Thyroid gland (tissue), 4 donors: ENCODE measurements around the gene KCNK18. TPM values are rescaled to one million over a fixed set of nuclear protein-coding genes. Genes with fewer than 3 reads are reported as not detected.
A peak's percentile ranks its signal among the peaks of the same experiment; 100 is the strongest.

Experiments used
- DNase-seq, 2 donors: peaks; one replicate each; pipeline ENCODE4 v3.0.0-alpha.2; 2019
- H3K27ac ChIP-seq, 3 donors: fragments of 200-600 bp; sonication (generic); 1 replicate in 2 of 3; 2 replicates in 1 of 3; pipeline ENCODE4 v1.5.1; 2016 to 2019; ENCODE audit warnings: mild to moderate bottlenecking in 1 of 3, moderate library complexity in 1 of 3
- H3K27me3 ChIP-seq: fragments of 200-600 bp; sonication (generic); one replicate; pipeline ENCODE4 v1.5.1; 2019
- H3K36me3 ChIP-seq, 2 donors: fragments of 200-600 bp; sonication (generic); one replicate each; pipeline ENCODE4 v1.5.1; 2016 to 2019
- H3K4me1 ChIP-seq, 2 donors: fragments of 200-600 bp; sonication (generic); one replicate each; pipeline ENCODE4 v1.5.1; 2017 to 2019
- H3K4me3 ChIP-seq, 3 donors: fragments of 200-600 bp; sonication (generic); replicated peaks in 1 of 3; 1 replicate in 2 of 3; 2 replicates in 1 of 3; pipeline ENCODE4 v1.5.1; 2016; ENCODE audit warnings: mild to moderate bottlenecking in 1 of 3
- H3K9me3 ChIP-seq: fragments of 200-600 bp; sonication (generic); one replicate; pipeline ENCODE4 v1.5.1; 2017
- POLR2A ChIP-seq, 2 donors: fragments of 450-650 bp; IDR thresholded peaks; one replicate each; pipeline ENCODE4 v1.6.1; 2017; ENCODE audit warnings: antibody characterized with exemption in 2 of 2, mild to moderate bottlenecking in 2 of 2, moderate library complexity in 1 of 2
- WGBS, 2 donors: methylation state at CpG; one replicate each; pipeline ENCODE4 v1.1.5; 2017; 5-methylcytosine and 5-hydroxymethylcytosine counted together
- intact Hi-C: fragments of 100-400 bp; cut with DNase I; formaldehyde crosslinking; loops from one replicate; pipeline ENCODE4 v1.15.1; 2023
- total RNA-seq, 4 donors: library from RNA; depleted of rRNA; stranded (reverse); fragments of >200 nt; gene quantifications; one replicate each; pipeline ENCODE4 v1.2.3, GENCODE V29; 2016
- TF ChIP-seq, protein P1 (sequence below), 6 experiments: fragments of 200-600 bp in 3 of 6; fragments of 450-650 bp in 3 of 6; sonication (generic) in 3 of 6; IDR thresholded peaks; one replicate each; pipeline ENCODE4 v1.5.1; 2016 to 2019; ENCODE audit warnings: antibody characterized with exemption in 6 of 6, mild to moderate bottlenecking in 2 of 6, inconsistent platforms in 1 of 6, moderate library complexity in 1 of 6

The KCNK18 gene
- total RNA-seq, 4 donors from 2014 or later = not detected

- Histone ChIP-seq H3K27me3 (no peaks in the 10 kb centered on the region), H3K4me1 (peaks cover 5 to 10% of the 10 kb centered on the region in 2 donors), H3K36me3 (no peaks in the 10 kb centered on the region), H3K9me3 (no peaks in the 10 kb centered on the region), H3K4me3 (no peak overlapping the region), H3K27ac (no peak overlapping the region)
- TF ChIP-seq POLR2A (IDR thresholded peaks at IDR 0.05) = no peak
- TF ChIP-seq, protein P1, sequence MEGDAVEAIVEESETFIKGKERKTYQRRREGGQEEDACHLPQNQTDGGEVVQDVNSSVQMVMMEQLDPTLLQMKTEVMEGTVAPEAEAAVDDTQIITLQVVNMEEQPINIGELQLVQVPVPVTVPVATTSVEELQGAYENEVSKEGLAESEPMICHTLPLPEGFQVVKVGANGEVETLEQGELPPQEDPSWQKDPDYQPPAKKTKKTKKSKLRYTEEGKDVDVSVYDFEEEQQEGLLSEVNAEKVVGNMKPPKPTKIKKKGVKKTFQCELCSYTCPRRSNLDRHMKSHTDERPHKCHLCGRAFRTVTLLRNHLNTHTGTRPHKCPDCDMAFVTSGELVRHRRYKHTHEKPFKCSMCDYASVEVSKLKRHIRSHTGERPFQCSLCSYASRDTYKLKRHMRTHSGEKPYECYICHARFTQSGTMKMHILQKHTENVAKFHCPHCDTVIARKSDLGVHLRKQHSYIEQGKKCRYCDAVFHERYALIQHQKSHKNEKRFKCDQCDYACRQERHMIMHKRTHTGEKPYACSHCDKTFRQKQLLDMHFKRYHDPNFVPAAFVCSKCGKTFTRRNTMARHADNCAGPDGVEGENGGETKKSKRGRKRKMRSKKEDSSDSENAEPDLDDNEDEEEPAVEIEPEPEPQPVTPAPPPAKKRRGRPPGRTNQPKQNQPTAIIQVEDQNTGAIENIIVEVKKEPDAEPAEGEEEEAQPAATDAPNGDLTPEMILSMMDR (IDR thresholded peaks at IDR 0.05) = no peak
- DNase-seq = no peak
- intact Hi-C loops = loop anchor here (10.0 kb wide), 1 partner anchor 233 kb away; no protein-coding TSS in a partner anchor
- 85 to 91% methylated on average over 1 of the region's 1 CpG for WGBS, 2 donors
These were observed 14.9 kb downstream of the KCNK18 start for GRCh38 chr10:117212176-117212575.

GRCh38 chr10:117214401-117214800, 17.1 kb downstream of the KCNK18 start:
- intact Hi-C loops = loop anchor here (10.0 kb wide), 1 partner anchor 230 kb away; no protein-coding TSS in a partner anchor

DNA sequence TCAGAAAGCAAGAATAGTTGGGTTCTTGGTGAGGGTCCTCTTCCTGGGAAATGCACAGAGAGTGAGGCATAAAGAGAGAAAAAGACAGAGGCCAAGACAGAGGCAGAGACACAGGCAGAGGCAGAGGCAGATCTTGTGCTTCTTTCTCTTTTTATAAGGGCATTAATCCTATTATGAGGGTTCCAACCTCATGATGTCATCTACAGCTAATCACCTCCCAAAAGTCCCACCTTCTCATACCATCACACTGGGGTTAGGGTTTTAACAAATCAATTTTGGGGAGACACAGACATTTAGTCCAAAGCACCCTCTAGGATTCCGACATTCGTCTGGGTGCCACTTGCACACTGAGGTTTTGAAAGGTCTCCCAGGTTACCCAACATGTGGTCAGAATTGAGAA, 17.8 kb downstream of the KCNK18 start:
- TF ChIP-seq, protein P1 (IDR thresholded peaks at IDR 0.05) = no peak
- no peak for TF ChIP-seq POLR2A (IDR thresholded peaks at IDR 0.05)
- Histone ChIP-seq H3K4me3 (no peak overlapping the region), H3K36me3 (no peaks in the 10 kb centered on the region), H3K9me3 (no peaks in the 10 kb centered on the region), H3K27ac (no peak overlapping the region), H3K4me1 (peaks cover 6 to 12% of the 10 kb centered on the region in 2 donors), H3K27me3 (no peaks in the 10 kb centered on the region)
- intact Hi-C loops = loop anchor here (5.0 to 10.0 kb wide), 2 partner anchors 107 to 230 kb away; no protein-coding TSS in a partner anchor
- WGBS, 2 donors = 87 to 90% methylated on average over 2 of the region's 2 CpGs
- no peak for DNase-seq

More at GRCh38 chr10:117214401-117214800, 17.1 kb downstream of the KCNK18 start:
- DNase-seq = no peak
- H3K27ac ChIP-seq = no peak overlapping the region
- H3K4me3 ChIP-seq = no peak overlapping the region
- peaks cover 6 to 12% of the 10 kb centered on the region in 2 donors for H3K4me1 ChIP-seq
- no peaks in the 10 kb centered on the region for H3K36me3 ChIP-seq
- TF ChIP-seq, protein P1 (IDR thresholded peaks at IDR 0.05) = no peak
- TF ChIP-seq POLR2A (IDR thresholded peaks at IDR 0.05) = no peak
- H3K9me3 ChIP-seq = no peaks in the 10 kb centered on the region
- 35 to 39% methylated on average over 1 of the region's 1 CpG for WGBS, 2 donors
- H3K27me3 ChIP-seq = no peaks in the 10 kb centered on the region

DNA sequence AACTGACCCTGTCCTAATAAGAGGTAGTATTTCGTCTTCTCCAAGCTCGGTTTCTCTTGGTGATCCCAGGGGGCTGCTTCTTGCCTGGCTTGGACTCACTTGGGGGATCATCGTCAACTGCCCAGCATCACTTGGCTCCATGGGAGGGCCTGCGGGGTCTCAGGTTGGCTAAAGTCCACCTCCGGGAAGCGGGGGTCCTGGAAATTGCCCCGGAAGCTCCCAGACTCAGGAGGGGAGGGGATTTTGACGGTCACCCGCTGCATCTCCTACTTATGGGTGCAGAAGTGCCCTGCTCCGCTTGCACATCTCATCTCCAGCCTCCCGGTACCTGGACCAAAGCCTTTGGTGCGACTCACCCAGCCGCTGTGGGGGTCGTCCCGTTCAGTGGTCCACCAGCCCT, 18.7 kb downstream of the KCNK18 start:
- Histone ChIP-seq H3K27ac (no peak overlapping the region), H3K4me3 (no peak overlapping the region), H3K36me3 (no peaks in the 10 kb centered on the region), H3K27me3 (no peaks in the 10 kb centered on the region), H3K9me3 (no peaks in the 10 kb centered on the region), H3K4me1 (peaks cover 6 to 12% of the 10 kb centered on the region in 2 donors)
- intact Hi-C loops = loop anchor here (5.0 to 10.0 kb wide), 2 partner anchors 106 to 229 kb away; no protein-coding TSS in a partner anchor
- TF ChIP-seq POLR2A (IDR thresholded peaks at IDR 0.05) = no peak
- TF ChIP-seq, protein P1 (IDR thresholded peaks at IDR 0.05) = no peak
- DNase-seq = no peak
- WGBS, 2 donors = 62 to 67% methylated on average over 14 to 15 of the region's 15 CpGs

- DNase-seq = peak; percentile 59 to 65
- H3K27ac ChIP-seq = no peak overlapping the region
- TF ChIP-seq, protein P1 (IDR thresholded peaks at IDR 0.05) = peak; percentile 95 to 100 (median 99)
- no peak for TF ChIP-seq POLR2A (IDR thresholded peaks at IDR 0.05)
- no peaks in the 10 kb centered on the region for H3K9me3 ChIP-seq
- H3K27me3 ChIP-seq = no peaks in the 10 kb centered on the region
- H3K4me3 ChIP-seq = peak overlapping the region in 2 of 3 donors; percentile 22 to 32
- intact Hi-C loops = loop anchor here (5.0 to 10.0 kb wide), 2 partner anchors 106 to 228 kb away; no protein-coding TSS in a partner anchor
- 2% methylated on average over 40 to 45 of the region's 52 CpGs for WGBS, 2 donors
- no peaks in the 10 kb centered on the region for H3K36me3 ChIP-seq
- H3K4me1 ChIP-seq = peaks cover 6 to 12% of the 10 kb centered on the region in 2 donors
These were observed 19.4 kb downstream of the KCNK18 start for GRCh38 chr10:117216611-117217195.
